Body of pancreas (tissue), 4 donors: Measurements from ENCODE around the gene SLC39A1. TPM values are rescaled to one million over a fixed set of nuclear protein-coding genes. Genes with fewer than 3 reads are reported as not detected.

Experiments
- ATAC-seq: fragments of 150-250 bp; one replicate; pipeline ENCODE4 v1.9.1; 2016
- DNase-seq, 4 donors: peaks; one replicate each; pipeline ENCODE4 v3.0.0-alpha.2; 2019
- H3K27ac ChIP-seq, 4 donors: fragments of 200-600 bp; sonication (generic); 1 replicate in 3 of 4; 2 replicates in 1 of 4; pipeline versions ENCODE4 v1.5.1 to v1.6.1; 2016 to 2019; ENCODE audit warnings: mild to moderate bottlenecking in 1 of 4, mixed read lengths in 1 of 4, moderate library complexity in 1 of 4
- H3K27me3 ChIP-seq, 2 donors: fragments of 200-600 bp; sonication (generic); one replicate each; pipeline ENCODE4 v1.6.0; 2016; ENCODE audit warnings: mild to moderate bottlenecking in 1 of 2
- H3K36me3 ChIP-seq, 2 donors: fragments of 200-600 bp; sonication (generic); replicated peaks in 1 of 2; 2 replicates each; pipeline ENCODE4 v1.5.1; 2016; ENCODE audit warnings: low read depth in 2 of 2; ENCODE audit not compliant: insufficient read depth in 1 of 2
- H3K4me1 ChIP-seq: fragments of 200-600 bp; sonication (generic); one replicate; pipeline ENCODE4 v1.6.0; 2016
- H3K4me3 ChIP-seq, 2 donors: fragments of 200-600 bp; sonication (generic); 1 replicate in 1 of 2; 2 replicates in 1 of 2; pipeline ENCODE4 v1.5.1; 2016 to 2019
- H3K9me3 ChIP-seq, 3 donors: fragments of 200-600 bp; sonication (generic); 1 replicate in 2 of 3; 2 replicates in 1 of 3; pipeline ENCODE4 v1.5.1; 2016
- POLR2A ChIP-seq, 3 donors: fragments of 450-650 bp; IDR thresholded peaks; one replicate each; pipeline ENCODE4 v1.6.1; 2016; ENCODE audit warnings: antibody characterized with exemption in 3 of 3, mild to moderate bottlenecking in 2 of 3
- WGBS, 2 donors: methylation state at CpG; one replicate each; pipeline ENCODE4 v1.1.5; 2017; 5-methylcytosine and 5-hydroxymethylcytosine counted together
- intact Hi-C: fragments of 100-400 bp; cut with DNase I; formaldehyde crosslinking; loops from one replicate; pipeline ENCODE4 v1.15.1; 2023
- total RNA-seq, 2 donors: library from RNA; depleted of rRNA; stranded (reverse); fragments of >200 nt; gene quantifications; one replicate each; pipeline ENCODE4 v1.1.0, GENCODE V29; 2016
- TF ChIP-seq, protein P1 (sequence below), 7 experiments: fragments of 450-650 bp in 4 of 7; fragments of 200-600 bp in 3 of 7; sonication (generic) in 3 of 7; IDR thresholded peaks; one replicate each; pipeline ENCODE4 v1.5.1; 2016 to 2019; ENCODE audit warnings: antibody characterized with exemption in 7 of 7

SLC39A1 gene
- total RNA-seq, 2 donors from 2014 or later = 30.7 to 35.5 TPM

DNA sequence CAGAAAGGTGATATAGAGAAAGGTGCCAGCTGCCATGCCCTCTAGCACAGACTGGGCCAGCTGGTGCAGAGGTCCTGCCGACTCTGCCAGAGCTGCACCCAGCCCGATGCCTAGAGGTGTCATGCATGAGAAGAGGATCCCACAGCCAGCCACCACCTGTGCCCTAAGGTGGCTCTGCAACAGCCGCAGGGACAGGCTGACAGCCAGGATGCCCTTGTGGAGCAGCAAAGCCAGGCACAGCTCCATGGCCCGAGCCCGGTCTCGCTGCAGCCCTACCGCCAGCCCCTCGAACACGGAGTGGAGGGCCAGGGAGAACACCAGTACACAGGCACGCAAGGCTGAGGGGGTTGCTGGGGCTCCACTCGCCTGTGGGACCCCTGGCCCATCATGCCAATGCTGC is 3.1 kb downstream of the SLC39A1 start:
- H3K27ac ChIP-seq = peak overlapping the region in 1 of 4 donors; percentile 22
- TF ChIP-seq POLR2A (IDR thresholded peaks at IDR 0.05) = no peak
- TF ChIP-seq, protein P1, sequence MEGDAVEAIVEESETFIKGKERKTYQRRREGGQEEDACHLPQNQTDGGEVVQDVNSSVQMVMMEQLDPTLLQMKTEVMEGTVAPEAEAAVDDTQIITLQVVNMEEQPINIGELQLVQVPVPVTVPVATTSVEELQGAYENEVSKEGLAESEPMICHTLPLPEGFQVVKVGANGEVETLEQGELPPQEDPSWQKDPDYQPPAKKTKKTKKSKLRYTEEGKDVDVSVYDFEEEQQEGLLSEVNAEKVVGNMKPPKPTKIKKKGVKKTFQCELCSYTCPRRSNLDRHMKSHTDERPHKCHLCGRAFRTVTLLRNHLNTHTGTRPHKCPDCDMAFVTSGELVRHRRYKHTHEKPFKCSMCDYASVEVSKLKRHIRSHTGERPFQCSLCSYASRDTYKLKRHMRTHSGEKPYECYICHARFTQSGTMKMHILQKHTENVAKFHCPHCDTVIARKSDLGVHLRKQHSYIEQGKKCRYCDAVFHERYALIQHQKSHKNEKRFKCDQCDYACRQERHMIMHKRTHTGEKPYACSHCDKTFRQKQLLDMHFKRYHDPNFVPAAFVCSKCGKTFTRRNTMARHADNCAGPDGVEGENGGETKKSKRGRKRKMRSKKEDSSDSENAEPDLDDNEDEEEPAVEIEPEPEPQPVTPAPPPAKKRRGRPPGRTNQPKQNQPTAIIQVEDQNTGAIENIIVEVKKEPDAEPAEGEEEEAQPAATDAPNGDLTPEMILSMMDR (IDR thresholded peaks at IDR 0.05) = no peak
- H3K4me1 ChIP-seq = peaks cover 66% of the 10 kb centered on the region
- H3K4me3 ChIP-seq = no peak overlapping the region
- H3K27me3 ChIP-seq = no peaks in the 10 kb centered on the region
- WGBS, 2 donors = 77 to 81% methylated on average over 5 to 11 of the region's 11 CpGs
- H3K36me3 ChIP-seq = peaks cover 0 to 4% of the 10 kb centered on the region in 2 donors
- no peak for ATAC-seq
- intact Hi-C loops = no loop called here
- no peak for DNase-seq
- H3K9me3 ChIP-seq = no peaks in the 10 kb centered on the region

DNA sequence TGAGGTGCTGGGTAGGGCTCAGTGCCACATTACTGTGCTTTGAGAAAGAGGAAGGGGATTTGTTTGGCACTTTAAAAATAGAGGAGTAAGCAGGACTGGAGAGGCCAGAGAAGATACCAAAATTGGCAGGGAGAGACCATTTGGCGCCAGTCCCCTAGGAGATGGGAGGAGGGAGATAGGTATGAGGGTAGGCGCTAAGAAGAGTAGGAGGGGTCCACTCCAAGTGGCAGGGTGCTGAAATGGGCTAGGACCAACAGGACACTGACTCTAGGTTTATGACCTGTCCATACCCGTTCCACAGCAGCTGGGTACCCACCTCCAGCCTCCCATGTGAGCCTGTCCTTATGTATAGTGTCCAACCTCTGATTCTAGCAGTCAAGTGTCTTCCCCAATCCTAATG is 3.9 kb downstream of the SLC39A1 start:
- 69 to 75% methylated on average over 3 of the region's 3 CpGs for WGBS, 2 donors
- peaks cover 0 to 4% of the 10 kb centered on the region in 2 donors for H3K36me3 ChIP-seq
- TF ChIP-seq POLR2A (IDR thresholded peaks at IDR 0.05) = no peak
- TF ChIP-seq, protein P1 (IDR thresholded peaks at IDR 0.05) = no peak
- no peak overlapping the region for H3K4me3 ChIP-seq
- H3K9me3 ChIP-seq = no peaks in the 10 kb centered on the region
- no peaks in the 10 kb centered on the region for H3K27me3 ChIP-seq
- peak overlapping the region in 1 of 4 donors; percentile 86 for H3K27ac ChIP-seq
- H3K4me1 ChIP-seq = peaks cover 62% of the 10 kb centered on the region
- intact Hi-C loops = no loop called here
- ATAC-seq (no peak), DNase-seq (no peak)

DNA sequence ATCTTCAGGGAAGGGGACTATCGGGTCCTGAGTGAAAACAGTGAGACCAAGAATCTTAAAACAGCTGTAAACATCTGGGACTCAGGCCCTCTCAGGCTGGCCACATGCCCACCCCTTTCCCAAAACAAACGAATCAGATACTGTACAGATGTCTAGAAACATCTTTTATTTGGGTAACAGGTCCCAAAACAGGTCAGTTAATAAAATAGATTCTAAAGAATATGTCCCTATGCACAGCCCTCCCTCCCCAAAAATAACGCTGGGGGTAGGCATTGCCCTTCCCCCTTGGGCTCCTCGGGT is 4.4 kb downstream of the SLC39A1 start:
- H3K27me3 ChIP-seq = no peaks in the 10 kb centered on the region
- H3K36me3 ChIP-seq = peaks cover 0 to 4% of the 10 kb centered on the region in 2 donors
- TF ChIP-seq, protein P1 (IDR thresholded peaks at IDR 0.05) = no peak
- no peak for TF ChIP-seq POLR2A (IDR thresholded peaks at IDR 0.05)
- peaks cover 57% of the 10 kb centered on the region for H3K4me1 ChIP-seq
- H3K9me3 ChIP-seq = no peaks in the 10 kb centered on the region
- intact Hi-C loops = no loop called here
- 15 to 17% methylated on average over 4 of the region's 4 CpGs for WGBS, 2 donors
- peak overlapping the region in 2 of 4 donors; percentile 34 to 86 for H3K27ac ChIP-seq
- ATAC-seq (no peak), DNase-seq (peak in 1 of 4 donors; percentile 26)
- H3K4me3 ChIP-seq = no peak overlapping the region

DNA sequence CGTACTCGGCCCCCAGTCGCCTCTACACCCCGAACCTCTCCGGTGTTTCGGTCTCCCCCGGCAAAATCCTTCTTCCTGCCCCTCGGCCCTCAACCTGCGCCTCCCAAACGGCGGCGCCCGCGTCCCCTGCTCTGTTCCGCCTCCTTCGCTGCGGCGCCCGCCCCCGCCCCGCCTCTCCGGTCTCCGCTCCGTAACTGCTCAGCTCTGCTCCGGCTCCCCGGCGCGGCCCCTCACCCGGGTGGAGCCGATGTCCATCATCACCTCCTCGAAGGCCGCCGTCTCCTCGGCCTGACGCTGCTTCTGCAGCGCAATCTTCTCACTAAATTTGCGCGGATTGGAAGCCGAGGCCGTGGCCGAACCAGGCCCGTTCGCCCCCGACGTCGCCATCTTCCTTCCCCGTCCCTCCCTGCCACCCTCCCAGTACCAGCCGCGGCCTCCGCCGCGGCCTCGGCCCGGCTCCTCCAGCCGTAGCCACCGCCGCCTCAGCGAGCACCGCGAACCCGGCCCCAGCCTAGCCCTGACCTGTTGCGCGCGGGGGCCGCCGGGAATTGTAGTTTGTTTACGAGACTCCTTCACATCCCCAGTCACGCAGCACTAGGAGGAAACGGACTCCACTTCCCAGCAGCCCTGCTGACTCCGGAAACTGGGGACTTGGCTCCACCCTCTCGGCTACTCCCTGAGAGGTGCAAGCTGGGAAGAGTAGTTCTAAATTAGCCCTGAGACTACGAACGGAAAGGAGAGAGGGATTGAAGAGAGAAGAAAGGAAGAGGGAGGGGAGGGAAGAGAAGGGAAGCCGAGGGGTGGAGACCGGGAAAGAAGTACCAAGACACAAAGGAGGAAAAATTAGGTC is 5.0 kb downstream of the SLC39A1 start, which contains the start of gene CRTC2:
Gene CRTC2 (minus strand): TSS at position 502 of the 850 bp plus-strand sequence. CDS start 115 bp downstream, at position 387.
- H3K4me1 ChIP-seq = peaks cover 54% of the 10 kb centered on the region
- TF ChIP-seq, protein P1 (IDR thresholded peaks at IDR 0.05) = peak in 1 of 7 experiments; percentile 10
- peak; percentile 29 to 81 (median 69) for TF ChIP-seq POLR2A (IDR thresholded peaks at IDR 0.05)
- peak within 1 kb of the TSS; percentile 74 to 89 (median 82) for H3K27ac ChIP-seq
- peak; percentile 89 for ATAC-seq
- H3K9me3 ChIP-seq = no peaks in the 10 kb centered on the region
- 0% methylated on average over 53 to 74 of the region's 75 CpGs for WGBS, 2 donors
- H3K4me3 ChIP-seq = peak within 1 kb of the TSS; percentile 75 to 97
- intact Hi-C loops = no loop called here
- H3K36me3 ChIP-seq = peaks cover 0 to 4% of the 10 kb centered on the region in 2 donors
- peak; percentile 98 to 99 (median 99) for DNase-seq
- H3K27me3 ChIP-seq = no peaks in the 10 kb centered on the region
